Raji (cell line): ENCODE results near the gene WNT4.

ENCODE experiments used
- POLR2A ChIP-seq: IDR thresholded peaks from 2 replicates; pipeline ENCODE4 v1.6.1; 2011; ENCODE audit warnings: low read depth, low read length, control low read depth; ENCODE audit not compliant: insufficient read depth

Gene WNT4

DNA sequence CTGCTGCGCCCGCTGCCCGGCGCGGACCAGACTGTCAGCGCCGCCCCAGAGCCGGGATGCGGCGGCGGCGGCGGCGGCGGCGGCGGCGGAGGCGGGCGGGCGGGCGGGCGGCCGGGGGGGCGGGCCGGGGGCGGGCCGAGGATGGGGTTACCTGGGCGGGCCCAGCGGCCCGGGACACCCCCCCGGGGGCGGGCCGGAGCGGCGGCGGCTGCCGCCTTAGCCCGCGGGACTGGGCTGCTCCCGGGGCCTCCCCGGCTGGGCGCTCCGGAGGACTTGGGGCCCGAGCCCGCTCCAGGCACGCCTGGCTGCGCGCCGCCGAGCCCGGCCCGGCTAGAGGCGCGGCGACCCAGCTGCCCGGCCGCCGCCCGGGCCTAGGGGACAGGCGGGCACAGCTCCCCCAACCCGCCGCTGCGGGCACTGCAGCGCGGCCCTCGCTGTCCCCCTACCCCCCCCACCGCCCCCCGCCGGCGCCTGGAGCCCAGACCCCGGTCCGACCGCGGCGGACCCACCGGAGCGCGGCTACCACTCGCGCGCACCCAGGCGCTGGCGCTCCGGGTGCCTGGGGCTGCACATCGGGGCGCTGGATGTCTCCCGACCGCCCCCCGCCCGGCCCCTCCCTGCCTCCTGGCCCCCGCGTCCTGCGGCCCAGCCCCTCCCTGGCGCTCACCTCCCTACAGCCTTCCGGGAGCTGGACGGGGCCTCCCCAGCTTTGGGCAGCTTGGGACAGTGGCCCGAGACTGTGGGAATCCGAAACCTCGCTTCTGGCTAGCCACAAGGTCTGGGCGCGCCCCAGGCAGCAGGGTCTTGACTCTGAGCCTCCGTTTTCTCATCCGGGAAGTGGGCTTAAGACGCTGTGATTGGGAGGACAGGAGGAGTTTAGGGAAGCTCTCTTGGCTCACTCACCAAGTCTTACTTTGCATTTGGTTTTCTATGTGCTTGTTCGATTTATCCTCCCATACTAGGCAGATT is at the start of gene WNT4:
TSS of gene WNT4 (minus strand) at position 33 of the 969 bp plus-strand sequence. CDS start 175 bp downstream, outside the sequence.
- no peak for TF ChIP-seq POLR2A

DNA sequence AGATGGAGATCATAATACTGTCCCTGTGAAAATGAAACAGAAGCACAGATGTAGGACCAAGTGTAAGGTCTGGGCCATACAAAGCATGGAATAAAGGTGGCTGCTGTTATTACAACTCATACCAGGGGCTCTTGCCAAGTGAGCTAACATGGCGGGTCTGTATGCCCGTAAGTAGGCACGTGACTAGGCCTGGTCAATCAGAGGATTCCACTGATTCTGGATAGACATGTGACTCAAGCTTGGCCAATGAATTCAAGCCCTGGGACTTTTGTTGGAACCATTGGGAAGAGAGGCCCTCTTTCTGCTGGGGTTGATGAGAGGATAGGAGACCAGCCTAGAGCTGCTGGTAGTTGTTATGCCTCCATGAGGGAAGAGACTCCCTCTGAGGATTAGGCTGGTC is 47.8 kb upstream of the WNT4 start:
- no peak for TF ChIP-seq POLR2A

DNA sequence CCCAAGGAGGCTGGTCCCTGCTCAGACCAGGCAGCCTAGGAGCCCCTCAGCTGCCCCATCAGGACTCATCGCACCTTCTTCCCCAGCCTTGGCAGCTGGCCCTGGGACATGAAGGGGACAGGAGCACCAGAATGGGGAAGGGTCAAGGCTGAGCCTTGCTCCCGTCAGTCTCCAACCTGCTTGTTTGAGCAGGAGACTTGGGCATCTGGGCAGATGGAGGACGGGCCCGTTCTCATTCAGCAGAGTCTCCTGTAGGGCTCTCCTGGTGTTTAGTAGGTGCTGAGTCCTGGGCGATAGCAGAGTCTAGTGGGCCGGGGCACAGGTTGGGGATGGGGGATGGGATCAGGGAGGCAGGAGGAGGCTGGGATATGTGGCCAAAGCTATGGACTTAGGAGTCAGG is 47.4 kb upstream of the WNT4 start:
- no peak for TF ChIP-seq POLR2A

DNA sequence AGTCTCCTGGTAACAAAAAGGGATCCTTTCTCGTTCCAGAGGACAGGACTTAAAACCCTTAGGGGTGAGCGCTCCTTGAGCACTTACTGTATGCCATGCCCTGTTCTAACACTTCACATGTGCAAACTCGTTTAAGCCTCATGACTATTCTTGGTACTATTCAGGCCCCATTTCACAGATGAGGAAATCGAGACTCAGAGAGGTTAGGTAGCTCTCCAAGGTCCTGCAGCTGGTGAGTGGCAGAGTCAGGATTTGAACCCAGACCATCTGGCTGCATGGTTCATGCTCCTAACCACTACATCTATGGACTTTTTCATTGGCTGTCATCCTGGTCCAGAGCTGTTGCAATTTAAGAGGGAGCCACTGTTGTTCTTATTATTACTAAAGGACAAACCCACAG is 46.7 kb upstream of the WNT4 start:
- TF ChIP-seq POLR2A, result no peak

DNA sequence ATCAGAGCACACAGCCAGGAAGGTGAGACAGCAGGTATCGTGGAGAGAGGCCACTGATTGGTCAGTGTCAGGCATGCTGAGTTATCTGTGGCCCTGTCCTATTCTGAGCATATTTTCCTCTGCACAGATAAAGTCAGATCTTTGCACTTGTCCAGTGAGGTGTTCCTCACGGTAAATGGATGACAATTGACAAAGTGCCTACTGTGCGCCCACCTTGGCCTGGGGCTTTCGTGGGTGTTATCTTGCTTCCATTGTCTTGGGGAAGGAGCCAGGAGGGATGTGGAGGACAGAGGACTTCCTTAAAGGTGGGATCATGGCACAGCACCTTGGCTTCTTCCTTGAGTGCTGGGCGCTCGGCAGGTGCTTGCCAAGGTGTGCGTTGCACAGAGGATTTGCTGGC is 46.0 kb upstream of the WNT4 start:
- no peak for TF ChIP-seq POLR2A

DNA sequence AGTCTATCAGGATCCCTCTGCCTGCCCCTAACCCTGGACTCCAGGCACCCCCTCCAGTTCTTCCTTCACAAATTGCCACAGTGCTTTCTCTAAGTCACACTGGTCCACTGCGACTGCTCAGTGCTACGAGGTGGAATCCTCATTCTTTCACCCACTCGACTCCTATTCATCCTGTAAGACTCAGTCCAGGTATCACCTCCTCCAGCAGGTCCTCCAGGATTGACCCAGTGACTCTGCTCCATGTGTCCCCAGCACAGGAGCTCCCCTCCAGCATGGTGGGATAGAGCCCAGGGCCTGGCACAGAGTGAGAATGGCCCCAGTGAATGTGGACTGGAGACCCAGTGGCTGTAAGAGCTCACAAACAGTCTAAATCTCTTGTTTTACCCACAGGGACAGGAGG is 45.5 kb upstream of the WNT4 start:
- TF ChIP-seq POLR2A, result no peak

DNA sequence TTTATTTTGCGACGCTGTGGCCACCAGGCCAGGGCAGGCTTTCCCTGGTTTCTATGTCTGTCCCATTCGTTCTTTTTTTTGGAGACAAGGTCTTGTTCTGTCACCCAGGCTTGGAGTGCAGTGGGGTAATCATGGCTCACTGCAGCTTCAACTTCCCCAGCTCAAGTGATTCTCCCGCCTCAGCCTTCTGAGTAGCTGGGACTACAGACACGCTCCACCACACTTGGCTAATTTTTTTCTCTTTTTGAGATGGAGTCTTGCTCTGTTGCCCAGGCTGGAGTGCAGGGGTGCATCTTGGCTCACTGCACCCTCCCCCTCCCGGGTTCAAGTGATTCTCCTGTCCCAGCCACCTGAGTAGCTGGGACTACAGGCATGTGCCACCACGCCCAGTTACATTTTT is 43.4 kb upstream of the WNT4 start:
- TF ChIP-seq POLR2A, result no peak

DNA sequence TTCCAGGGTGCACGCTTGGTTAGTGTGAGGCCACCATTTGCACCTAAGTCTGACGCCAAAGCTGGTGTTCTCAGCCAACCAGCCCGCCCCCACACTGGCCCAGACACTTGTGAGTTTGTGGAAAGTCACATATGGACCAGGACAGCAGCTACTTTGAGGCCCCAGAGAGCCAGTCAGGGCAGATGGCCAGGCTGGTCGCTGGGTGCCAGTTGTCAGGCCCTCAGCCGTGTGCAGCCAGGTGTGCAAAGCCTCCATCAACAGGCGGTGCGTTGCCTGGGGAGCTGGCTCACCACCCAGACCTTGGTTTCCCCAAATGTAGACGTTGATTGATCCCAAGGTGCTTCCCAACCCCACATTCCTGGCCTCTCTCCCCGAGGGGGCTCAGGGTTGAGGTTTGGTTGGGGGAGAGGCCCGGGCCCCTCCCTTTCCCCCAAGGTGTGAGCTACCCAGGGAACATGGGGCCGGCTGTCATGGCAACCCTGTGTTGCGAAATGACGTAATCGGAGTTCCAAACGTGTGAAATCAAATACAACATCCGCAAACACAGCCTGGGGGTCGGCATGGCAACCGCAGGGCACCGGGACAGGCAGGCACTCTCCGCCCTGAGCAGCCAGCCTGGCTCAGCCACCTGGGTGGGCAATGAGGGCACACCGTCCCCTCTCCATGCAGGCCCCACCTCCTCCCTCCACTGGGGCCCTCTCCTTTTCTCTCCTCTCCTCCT is 42.2 kb upstream of the WNT4 start:
- no peak for TF ChIP-seq POLR2A

DNA sequence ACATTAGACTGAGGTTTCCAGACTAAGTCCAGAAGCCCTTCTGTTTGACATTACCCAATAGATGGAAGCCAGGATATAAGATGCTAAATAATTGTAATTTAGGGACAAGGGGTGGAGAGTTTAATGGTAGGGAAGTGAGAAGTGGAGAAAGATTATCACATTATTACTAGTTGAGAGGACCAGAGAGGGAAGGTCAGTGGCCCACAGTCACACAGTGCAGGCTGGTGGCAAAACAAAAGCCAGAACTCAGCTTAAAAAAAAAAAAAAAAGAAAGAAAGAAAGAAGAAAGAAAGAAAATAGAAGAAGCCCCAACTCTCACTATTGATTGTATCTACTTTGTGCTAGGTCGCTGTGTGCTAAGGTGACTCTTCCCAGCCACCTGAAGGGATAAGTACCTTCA is 41.6 kb upstream of the WNT4 start:
- TF ChIP-seq POLR2A, result no peak

DNA sequence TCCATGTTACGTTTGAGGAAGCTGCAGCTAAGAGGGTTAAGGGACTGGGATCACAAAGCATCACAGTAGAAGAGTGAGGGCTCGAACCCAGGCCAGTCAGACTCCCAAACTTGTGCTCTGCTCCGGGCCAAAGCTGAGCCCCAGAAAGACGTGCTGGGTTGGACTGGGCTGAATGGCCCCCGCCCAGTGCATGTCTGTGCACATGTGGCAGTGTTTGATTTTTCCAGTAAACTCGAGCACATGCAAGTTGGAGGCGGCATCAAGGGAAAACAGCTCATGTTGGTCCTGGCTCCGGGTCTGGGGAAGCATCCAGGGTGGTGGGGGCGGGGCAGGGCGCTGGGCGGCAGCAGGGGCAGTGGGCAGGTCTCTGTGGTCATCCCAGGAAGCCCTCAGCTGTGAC is 39.8 kb upstream of the WNT4 start:
- no peak for TF ChIP-seq POLR2A

DNA sequence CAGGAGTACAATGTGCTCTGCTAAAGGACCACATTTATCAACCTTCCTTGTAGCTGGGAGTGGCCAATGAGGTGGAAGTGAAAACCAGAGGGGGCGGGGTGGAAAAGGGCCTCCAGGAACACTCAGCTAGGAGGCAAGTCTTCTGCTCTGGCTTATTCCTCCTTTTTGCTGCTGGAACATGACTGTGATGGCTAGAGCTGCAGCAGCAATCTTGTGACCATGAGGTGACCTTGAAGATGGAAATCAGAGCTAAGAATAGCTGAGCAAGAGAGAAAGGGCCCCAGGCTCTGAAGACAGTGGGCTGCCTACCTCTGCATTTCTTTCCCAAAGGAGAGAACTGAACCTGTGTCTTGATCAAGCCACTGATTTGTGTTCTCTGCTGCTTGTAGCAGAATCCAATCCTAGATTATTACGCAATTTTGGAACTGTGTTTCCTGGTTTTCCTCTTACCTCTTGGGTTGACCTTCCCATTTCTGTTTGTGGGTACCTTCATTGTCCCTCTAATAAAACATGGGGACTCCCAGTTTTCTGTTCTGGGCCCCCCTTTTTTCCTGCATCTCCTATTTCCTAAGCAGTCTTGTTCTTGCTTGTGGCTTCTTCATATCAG is 36.4 kb upstream of the WNT4 start:
- TF ChIP-seq POLR2A, result no peak

DNA sequence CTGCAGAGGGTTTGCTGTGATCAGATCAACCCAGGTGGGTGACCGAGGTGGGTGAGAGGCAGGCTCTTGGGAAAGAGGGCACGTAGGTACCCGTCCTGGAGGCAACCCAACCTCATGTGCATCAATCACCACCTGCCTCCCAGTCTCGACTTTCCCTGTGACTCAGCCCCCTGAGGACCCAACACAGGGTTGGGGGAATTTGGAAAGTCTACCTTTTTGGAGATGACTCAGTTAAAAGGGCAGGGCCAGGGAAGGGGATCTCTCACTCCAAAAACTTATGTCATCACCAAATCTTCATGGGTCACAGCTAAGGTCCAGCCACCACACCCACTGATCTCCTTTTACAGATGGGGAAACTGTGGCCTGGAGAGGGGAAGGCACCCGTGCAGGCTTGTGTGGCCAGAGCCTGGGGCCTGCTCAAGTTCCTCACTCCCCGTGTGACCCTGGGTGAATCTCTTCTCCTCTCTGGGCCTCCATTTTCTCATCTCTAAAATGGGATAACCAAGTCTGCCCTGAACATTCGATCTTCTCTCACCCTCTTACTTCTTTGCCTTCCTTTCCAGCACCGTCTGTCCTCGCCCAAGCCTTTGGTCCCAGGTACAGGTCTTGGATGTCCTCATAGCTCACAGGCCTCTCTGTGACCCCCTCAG is 34.6 kb upstream of the WNT4 start:
- no peak for TF ChIP-seq POLR2A

DNA sequence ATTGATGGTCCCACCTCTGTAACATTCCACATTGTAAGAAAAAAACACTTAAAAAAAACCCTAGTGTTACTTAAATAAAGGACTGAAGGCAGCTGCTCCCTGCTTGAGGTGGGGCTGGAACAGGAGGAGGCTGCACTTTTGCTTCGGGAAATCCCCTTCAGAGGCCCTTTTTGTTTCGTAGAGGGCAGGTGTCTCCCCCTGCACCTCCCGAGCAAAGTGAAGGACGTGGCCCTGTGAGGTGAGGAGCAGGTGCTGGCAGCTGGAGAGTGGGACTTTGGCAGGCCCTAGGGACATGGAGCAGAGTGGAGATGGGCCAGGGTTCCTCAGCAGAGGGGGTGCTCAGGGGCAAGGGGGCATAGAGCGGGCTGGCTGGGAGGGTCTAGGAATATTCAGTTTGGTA is 33.4 kb upstream of the WNT4 start:
- TF ChIP-seq POLR2A, result no peak

DNA sequence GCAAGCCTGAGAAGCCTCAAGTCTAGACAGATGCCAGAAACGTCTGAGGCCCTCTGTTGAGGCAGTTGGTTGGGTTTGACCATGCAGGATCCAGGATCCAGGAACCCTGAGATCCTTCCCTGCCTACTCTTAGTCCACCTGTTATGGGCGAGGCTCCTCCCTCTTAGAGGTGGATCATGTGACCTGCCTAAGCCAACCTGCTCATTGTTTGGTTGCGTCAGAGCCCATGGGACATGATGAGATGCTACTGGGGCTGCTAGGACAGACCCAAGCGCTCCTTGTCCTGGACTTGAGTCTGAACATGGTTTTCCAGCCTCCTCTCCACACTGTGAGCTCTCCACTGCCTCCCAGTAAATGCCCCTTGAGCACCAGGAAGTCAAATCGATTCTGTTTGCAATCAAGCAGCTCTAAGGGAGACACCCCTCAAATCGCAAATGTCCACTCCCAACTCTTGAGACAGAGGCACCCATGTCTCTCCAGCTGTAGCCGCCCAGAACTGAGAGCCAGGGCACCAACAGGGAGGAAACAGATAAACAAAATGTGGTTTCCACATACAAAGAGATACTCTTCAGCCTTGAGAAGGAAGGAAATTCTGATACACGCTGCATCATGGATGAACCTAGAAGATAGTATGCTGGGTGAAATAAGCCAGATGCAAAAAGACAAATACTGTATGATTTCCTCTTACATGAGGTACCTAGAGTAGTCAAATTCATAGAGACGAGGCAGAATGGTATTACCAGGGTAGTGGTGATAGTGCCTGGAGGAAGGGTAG is 31.7 kb upstream of the WNT4 start:
- TF ChIP-seq POLR2A, result no peak
